Fibroblast of skin of back (primary cell): Measurements from ENCODE around the gene PRKAG2.
"Not testable (repeated sequence)": the region's sequence is repeated elsewhere in the genome, so short reads cannot be mapped to it uniquely, and the experiment has no call there.

Source experiments
- DNase-seq: peaks from one replicate; pipeline ENCODE4 v3.0.0-alpha.2; 2013

Gene PRKAG2

DNA sequence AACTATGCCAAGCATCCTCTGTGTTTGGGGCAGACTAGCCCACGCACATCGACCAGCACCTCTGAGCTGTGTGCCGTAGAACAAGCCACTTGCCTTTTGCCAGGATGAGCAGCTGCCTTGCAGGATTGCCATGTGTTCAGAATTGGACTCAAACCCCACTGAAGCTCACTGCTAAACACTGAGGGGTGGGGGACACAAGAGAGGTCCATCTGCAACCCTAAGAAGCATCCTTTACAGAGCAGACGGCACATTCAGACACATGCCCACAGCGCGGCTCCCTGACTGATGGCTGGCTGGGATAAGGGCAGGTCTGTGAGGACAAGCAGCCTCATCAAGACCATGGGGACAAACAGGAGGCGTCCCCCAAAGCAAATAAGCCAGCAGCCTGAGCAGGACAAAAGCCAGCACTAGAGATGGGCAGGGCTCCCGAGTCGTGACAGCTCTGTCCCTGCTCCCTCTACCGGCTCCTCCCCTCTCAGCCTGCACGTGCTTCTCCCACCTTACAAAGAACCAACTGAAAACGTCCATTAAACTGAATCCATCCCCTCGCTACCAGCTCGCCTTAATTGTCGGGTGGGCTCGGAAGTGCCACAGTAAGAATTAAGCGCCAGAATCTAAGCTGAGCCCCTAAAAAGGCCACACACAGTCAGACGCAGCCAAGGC lies 114.2 kb downstream of the PRKAG2 start:
- DNase-seq, result no peak

DNA sequence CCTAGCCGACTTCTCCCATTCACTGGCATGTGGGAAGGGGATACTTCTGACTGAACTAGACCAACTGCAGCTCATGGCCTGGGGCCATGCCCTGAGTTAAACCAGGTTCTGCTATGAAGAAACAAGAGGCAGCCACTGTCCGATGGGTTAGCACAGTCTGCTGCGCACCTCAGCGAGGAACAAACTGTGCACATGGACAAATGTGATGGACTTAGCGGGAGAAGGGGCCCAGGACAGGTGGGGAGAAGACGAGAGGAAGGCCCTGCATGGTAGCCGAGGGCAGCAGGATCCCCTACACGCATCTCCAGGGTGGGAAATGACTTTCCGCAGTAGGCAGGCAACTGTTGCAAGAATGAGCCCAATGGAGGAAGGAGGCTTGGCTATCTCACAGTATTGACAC lies 115.0 kb downstream of the PRKAG2 start:
- no peak for DNase-seq

GRCh38 chr7:151761231-151761630 lies 115.7 kb downstream of the PRKAG2 start:
- no peak for DNase-seq

DNA sequence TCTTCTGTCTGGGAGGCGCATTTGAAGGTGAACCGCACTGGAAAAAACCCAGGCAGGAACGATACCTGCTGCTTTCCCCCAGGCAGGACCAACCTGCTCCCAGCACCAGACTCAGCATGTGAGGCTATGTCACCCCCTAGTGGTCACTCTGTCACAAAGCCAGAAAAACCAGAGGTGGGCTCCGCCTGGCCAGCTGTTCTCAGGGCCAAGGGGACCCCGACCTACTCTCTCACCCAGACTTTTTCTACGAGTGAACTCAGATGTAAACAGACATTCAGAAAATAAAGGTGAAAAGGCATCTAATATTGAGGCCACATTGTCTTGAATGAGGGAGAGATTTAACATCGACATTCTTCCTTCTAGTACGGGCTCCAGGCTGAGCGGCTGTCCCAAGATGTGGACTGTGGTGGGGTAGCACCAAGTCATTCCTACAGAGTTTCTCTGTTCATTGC lies 117.3 kb downstream of the PRKAG2 start:
- peak; percentile 65 for DNase-seq

DNA sequence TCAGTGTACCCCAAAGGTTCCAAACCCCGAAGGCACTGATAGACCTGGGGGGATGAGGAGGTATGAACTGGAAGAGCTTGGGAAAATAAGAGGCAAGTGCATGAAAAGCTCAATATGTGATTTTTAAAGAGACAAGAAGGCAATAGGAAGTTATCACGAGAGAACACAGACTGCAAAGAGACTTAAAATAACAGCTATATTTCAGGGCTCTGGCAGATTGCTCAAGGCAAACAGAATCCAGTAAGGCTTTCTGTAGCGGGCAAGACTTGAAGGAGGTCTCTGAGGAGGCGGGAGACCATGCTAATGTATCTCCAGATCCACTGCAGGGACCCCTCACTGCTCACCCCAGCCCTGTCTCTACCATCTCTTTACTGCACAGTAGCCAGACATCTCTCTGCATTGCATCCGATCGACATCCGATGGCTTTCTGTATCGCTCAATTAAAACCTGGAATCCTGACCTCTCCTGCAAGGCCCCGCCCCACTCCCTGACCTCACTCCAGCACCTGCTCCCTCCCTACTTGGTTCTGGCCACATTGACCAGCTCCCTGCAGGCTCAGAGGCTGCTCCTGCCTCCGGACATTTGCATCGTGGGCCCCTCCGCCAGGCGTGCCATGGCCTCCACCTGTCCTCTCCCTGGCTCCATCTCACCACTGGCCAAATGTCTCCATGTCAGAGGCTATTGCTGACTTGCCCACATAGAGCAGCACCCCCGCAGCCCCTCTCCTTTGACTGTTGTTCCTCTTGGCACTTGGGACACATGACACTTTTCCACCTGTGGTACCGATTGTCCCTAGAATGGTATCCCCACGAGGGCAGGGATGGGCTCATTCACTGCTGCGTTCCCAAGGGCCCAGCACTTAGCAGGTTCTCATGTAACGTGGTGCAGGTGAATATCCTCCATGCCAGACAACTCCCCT lies 118.0 kb downstream of the PRKAG2 start:
- DNase-seq, result no peak

DNA sequence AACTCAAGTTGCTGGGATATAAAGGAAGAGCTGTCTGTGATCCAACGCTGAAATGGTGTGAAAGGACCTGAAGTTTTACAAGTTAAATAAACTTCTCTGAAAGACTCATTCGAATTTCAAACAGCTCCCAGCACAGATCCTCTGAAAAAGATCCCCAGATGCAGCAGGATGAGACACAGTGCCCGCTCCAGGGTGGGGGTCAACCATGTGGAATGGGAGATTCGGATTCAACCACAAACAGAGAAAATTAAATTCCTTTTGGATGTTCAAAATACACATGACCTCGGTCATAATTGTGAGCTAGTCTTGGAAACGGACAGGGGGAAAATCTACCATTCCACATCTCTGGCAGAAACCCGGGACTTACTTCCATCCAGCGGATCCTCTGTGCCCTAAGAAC lies 119.6 kb downstream of the PRKAG2 start:
- DNase-seq, result peak; percentile 82

- DNase-seq, result no peak
These were observed 120.0 kb downstream of the PRKAG2 start for GRCh38 chr7:151756866-151757265.

GRCh38 chr7:151756076-151756731 lies 120.7 kb downstream of the PRKAG2 start:
- peak; percentile 75 for DNase-seq

DNA sequence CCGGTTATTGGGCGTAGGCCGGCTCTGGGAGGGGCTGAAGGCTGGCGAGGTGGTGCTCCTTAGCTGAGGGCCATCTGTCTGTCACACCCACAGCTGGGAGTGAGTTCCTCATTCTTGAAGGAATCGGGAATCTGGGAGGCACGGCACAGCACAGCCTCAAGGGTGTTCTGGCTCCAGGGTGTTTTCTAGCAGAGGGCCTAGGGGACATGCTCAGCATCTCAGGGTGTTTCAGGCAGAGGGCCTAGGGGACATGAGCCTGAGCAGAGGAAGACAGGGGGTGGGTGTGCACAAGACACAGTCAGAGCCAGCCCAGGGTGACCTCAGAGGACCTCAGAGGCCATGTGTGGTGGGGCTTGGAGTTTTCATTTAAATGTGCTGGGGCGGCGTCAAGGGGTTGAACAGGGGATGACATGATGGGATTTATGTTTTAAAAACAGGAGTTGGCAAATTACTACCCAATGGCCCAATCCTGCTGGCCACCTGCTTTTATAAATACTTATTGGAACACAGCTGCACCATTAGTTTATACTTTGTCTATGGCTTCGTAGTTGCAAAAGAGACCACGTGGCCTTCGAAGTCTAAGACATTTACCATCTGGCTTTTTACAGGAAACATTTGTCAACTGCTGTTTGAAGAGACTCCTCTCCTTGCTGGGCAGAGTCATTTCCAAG lies 121.6 kb downstream of the PRKAG2 start:
- DNase-seq, result peak; percentile 53

DNA sequence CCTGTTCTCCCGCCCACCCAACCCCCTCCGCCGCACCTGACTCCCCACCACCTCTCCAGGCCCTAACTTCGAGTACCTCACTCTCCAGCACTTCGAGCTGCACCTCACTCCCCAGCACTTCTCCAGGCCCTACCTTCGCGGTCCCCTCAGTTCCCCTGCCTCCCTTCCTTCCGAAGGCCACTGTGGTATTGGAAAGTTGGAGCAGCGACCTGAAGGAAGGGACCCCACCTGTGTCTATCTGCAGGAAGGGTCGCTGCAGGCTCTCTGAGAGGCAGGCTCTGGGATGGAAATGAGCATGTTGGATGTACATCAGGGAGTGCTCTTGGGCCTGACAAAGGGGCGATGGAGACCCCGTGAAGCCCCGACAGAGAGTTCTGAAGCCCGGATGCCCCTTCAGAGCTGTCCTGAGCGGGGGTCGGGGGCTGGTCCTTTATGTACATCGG lies 122.2 kb downstream of the PRKAG2 start:
- DNase-seq, result no peak

GRCh38 chr7:151754142-151754590 lies 122.7 kb downstream of the PRKAG2 start:
- DNase-seq, result peak; percentile 100

DNA sequence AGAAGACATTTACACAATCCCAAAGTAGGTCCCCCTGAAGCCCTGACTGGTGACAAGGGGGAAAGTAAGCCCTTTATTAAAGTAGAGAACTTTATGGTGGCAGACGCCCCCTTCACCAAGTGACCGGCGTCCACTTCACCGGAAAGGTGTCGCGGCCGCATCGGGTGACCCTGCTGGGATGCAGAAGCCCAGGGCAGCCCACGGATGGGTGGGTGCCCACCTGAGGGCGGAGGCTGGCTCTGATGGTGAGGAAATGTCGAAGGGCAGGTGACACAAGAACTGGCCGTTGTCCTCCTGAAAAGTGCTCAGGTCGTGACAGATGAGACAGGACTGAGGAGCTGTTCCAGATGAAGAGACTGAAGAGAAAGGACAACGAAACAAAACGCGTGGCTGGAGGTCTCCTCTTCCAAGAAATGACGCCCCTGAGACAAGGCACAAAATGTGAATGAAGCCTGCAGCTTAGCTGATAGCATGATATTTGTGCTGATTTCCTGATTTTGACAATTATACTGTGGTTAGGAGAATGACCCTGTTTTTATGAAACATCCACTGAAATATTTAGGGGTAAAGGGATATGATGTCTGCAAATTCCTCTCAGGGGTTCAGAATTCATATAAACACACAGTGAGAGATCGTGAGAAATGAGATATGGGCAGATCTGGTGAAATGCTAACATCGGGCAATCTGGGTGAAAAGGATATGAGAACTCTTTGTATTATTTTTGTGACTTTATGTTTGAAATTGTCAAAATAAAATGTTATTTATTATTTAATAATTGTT lies 123.9 kb downstream of the PRKAG2 start:
- peak; percentile 41 for DNase-seq

DNA sequence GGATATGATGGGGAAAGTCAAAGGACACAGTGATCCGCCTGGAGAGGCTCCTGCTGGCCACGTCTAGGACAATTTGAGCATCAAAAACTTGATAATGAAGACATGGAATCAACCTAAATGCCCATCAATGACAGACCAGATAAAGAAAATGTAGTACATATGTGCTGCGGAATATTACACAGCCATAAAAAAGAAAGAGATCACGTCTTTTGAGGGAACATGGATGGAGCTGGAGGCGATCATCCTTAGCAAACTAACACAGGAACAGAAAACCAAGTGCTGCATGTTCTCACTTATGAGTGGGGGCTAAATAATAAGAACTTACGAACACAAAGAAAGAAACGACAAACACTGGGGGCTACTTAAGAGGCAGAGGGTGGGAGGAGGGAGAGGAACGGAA lies 124.9 kb downstream of the PRKAG2 start:
- DNase-seq, result no peak

DNA sequence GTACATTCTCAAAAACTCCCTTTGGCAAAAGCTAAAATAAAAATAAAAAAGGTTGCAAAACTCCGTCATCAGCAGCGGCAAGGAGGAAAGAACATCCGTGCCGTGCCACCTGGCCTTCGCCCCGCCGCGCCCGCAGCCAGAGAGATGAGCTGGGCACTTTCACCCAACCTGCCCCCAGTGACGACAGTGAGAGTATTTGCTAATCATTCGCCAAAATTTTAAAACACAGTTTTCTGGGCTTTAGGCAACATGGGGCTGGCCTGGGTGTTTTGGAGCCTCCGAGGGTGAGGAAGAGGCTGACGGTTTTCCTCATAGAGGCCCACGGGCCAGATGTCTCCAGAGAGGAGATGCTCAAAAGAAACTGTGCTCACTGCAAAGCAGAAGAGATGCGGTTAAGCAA lies 128.2 kb downstream of the PRKAG2 start:
- no peak for DNase-seq

GRCh38 chr7:151748021-151748420 lies 128.9 kb downstream of the PRKAG2 start:
- not testable (repeated sequence) for DNase-seq

GRCh38 chr7:151745706-151746105 lies 131.2 kb downstream of the PRKAG2 start:
- no peak for DNase-seq

DNA sequence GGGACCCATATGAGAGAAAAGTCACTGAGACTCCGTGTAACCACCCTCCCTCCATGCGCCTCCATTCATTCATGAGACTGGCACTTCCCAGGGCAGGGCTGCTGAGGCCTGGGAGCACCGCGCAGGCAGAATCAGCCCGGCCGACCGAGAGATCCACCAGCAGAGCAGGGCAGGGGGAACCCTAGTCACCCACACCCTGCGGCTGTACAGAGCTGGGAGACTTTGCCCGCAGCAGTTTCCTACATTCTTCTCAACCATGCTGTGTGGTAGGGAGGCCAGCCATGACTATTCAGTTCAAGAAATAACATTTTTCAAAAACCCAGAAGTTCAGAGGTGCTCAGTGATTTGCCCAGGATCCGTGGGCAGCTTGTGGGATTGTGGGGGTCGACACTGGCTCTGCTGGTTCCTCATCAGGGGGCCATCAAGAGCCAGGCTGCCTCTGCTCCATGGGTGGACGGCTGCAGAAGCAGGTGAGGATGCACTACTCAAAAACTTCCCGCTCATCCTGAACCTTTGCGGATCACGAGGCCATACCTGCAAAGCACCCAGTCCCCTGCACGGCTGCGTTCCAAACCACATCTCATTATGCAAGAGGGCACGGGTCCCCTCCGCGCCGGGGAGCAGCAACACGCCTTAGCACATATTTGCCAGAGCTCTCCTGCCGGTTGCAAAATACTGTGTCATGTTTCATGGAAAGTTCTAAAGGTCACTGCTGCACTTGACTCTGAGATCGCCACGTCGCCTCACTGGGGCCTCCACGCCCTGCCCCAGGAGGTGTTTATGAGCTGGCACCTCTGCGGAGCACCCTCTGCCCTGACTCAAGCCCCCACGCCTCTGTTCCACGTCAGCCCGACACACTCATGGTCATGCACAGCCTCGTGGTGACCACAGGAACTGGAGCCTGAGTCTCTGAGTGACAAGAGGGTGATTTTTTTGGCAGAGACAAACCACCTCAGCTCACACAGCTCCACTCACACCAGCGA lies 132.0 kb downstream of the PRKAG2 start:
- peak; percentile 69 for DNase-seq

GRCh38 chr7:151744051-151744580 lies 132.8 kb downstream of the PRKAG2 start:
- DNase-seq, result no peak

GRCh38 chr7:151743481-151743983 lies 133.4 kb downstream of the PRKAG2 start:
- no peak for DNase-seq
